ENCODE results near the gene KAT2A. TPM values are rescaled to one million over a fixed set of nuclear protein-coding genes. Genes with fewer than 3 reads are reported as not detected.

Gene KAT2A
- total and polyA plus RNA-seq, 12 donors, result 16.0 to 671 (median 57.3) TPM

GRCh38 chr17:42087042-42087701 lies 34.0 kb downstream of the KAT2A start:
- intact Hi-C loops (cut with DNase I), result no loop called here
- H3K27ac ChIP-seq, result no peak overlapping the region
- H3K4me3 ChIP-seq, result no peak overlapping the region
- peaks cover 4% of the 10 kb centered on the region for H3K27me3 ChIP-seq
- TF ChIP-seq CTCF (IDR thresholded peaks at IDR 0.05), result no peak
- no peak for TF ChIP-seq POLR2A (IDR thresholded peaks at IDR 0.05)
- H3K9me3 ChIP-seq (replicated peaks in 1 of 3), result no peaks in the 10 kb centered on the region
- no peaks in the 10 kb centered on the region for H3K36me3 ChIP-seq (replicated peaks in 1 of 2)
- H3K4me1 ChIP-seq (replicated peaks in 1 of 2), result no peaks in the 10 kb centered on the region
- WGBS, 4 donors, result 45 to 63% (median 55%) methylated on average over 7 of the region's 7 CpGs
- DNase-seq, result no peak

GRCh38 chr17:42081516-42082129 lies 39.5 kb downstream of the KAT2A start:
- no peaks in the 10 kb centered on the region for H3K27me3 ChIP-seq
- intact Hi-C loops (cut with DNase I), result no loop called here
- H3K4me3 ChIP-seq, result no peak overlapping the region
- TF ChIP-seq CTCF (IDR thresholded peaks at IDR 0.05) (no peak), POLR2A (IDR thresholded peaks at IDR 0.05) (no peak)
- WGBS, 4 donors, result 84 to 92% (median 91%) methylated on average over 8 to 9 of the region's 9 CpGs
- no peaks in the 10 kb centered on the region for H3K36me3 ChIP-seq (replicated peaks in 1 of 2)
- DNase-seq, result no peak
- no peaks in the 10 kb centered on the region for H3K4me1 ChIP-seq (replicated peaks in 1 of 2)
- H3K27ac ChIP-seq, result no peak overlapping the region
- H3K9me3 ChIP-seq (replicated peaks in 1 of 3), result no peaks in the 10 kb centered on the region

GRCh38 chr17:42079541-42079940 lies 41.6 kb downstream of the KAT2A start:
- no peak for DNase-seq
- TF ChIP-seq POLR2A (IDR thresholded peaks at IDR 0.05), result no peak
- TF ChIP-seq CTCF (IDR thresholded peaks at IDR 0.05), result no peak
- Histone ChIP-seq H3K4me3 (no peak overlapping the region), H3K27me3 (no peaks in the 10 kb centered on the region), H3K36me3 (replicated peaks in 1 of 2) (no peaks in the 10 kb centered on the region), H3K27ac (no peak overlapping the region), H3K9me3 (replicated peaks in 1 of 3) (no peaks in the 10 kb centered on the region), H3K4me1 (replicated peaks in 1 of 2) (no peaks in the 10 kb centered on the region)
- intact Hi-C loops (cut with DNase I), result no loop called here
- 76 to 86% (median 82%) methylated on average over 2 of the region's 2 CpGs for WGBS, 4 donors

GRCh38 chr17:42078396-42079043 lies 42.6 kb downstream of the KAT2A start:
- TF ChIP-seq POLR2A (IDR thresholded peaks at IDR 0.05) (no peak), CTCF (IDR thresholded peaks at IDR 0.05) (no peak)
- no peak overlapping the region for H3K27ac ChIP-seq
- H3K4me1 ChIP-seq (replicated peaks in 1 of 2), result no peaks in the 10 kb centered on the region
- H3K36me3 ChIP-seq (replicated peaks in 1 of 2), result no peaks in the 10 kb centered on the region
- no peak for DNase-seq
- peaks cover 5% of the 10 kb centered on the region for H3K27me3 ChIP-seq
- 62 to 73% (median 65%) methylated on average over 8 of the region's 8 CpGs for WGBS, 4 donors
- H3K4me3 ChIP-seq, result no peak overlapping the region
- intact Hi-C loops (cut with DNase I), result no loop called here
- H3K9me3 ChIP-seq (replicated peaks in 1 of 3), result no peaks in the 10 kb centered on the region

All from adrenal gland (tissue), 12 donors.